ENCODE measurements around the gene RALGPS2. TPM values are rescaled to one million over a fixed set of nuclear protein-coding genes. Genes with fewer than 3 reads are reported as not detected.

RALGPS2 gene
- total RNA-seq, 1 donor from 2014 or later: 76.3 TPM

DNA sequence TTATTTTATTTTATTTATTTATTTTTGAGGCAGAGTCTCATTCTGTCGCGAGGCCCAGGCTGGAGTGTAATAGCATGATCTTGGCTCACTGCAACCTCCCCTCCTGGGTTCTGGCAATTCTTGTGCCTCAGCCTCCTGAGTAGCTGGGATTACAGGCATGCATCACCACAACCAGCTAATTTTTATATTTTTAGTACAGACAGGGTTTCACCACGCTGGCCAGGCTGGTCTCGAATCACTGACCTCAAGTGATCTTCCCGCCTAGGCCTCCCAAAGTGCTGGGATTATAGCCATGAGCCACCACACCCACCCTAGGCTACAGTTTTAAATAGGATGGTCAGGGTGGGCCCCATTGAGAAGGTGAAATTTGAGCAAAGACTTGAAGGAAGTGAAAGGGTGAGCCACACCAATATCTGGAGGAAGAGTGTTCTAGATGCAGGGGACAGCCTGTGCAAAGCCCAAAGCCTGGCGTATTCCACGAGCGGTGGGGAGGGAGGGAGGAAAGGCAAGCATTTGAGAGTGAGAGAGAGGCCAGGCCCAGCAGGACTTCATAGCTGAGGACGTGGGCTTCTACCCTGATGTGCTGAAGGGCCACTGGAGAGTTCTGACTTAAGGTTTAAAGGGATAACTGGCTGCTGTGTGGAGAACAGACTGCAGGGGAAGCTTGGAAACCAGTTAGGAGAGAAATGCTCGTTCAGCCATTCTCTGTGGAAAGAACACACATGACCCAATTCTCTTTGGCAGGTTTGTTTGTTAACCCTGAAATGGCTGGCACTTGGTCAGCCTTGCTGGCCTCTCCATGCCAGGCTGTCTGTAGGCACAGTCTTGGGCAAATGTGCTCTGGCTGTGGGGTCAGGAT, 238.0 kb downstream of the RALGPS2 start:
- DNase-seq: no peak

DNA sequence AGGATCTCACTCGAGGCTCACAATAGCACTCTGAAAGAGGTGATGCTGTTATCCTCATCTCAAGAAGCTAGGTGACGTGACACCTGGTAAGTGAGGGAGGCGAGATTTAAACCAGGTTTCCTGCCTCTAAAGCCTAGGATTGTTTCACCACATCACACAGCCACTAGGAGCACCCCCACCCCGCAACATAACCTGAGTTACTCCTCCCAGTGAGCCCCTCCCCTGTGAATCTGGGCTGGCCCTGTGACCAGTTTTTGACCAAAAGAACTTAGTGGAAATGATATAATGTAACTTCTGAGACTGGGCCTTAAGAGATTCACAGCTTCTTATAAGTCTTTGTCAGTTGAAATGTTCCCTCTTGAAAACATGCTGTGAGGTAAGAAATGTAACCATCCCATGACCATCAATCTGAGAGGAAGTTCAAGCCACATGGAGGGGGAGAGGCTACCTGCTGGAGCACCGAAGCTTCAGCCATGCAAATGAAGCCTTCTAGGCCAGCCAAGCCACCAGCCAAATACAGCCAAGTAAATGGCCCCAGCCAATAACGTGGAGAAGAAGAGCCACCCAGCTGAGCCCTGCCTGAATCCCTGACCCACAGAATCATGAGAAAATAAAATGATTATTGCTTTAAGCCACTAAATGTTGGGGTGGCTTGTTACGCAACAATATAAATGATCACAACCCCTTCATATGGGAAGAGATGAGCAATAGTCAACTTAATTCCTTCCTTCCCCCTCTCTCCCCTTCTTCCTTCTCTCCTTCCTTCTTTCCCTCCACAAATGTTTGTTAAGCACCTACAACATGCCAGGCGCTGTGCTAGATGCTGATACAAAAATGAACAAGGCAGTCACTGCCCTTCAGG, 239.7 kb downstream of the RALGPS2 start:
- DNase-seq: no peak

DNA sequence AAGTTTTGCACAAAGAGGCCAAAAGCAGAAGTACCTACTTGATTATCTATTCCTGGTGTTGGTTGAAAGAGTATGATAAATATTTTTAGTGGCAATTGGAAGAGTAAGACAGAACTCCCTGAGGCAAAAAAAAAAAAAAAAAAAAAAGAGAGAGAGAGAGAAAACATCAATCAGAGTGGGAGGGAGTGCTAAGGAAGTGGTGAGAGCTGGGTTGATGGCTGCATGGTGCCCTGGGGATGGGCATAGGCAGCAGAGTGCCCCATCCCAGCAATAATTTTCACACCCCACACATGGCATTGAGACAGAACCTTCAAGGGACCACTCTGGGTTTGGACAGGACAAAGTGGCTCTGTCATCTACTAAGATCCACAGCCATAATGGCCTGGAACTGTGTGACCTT, 241.3 kb downstream of the RALGPS2 start:
- no peak for DNase-seq

DNA sequence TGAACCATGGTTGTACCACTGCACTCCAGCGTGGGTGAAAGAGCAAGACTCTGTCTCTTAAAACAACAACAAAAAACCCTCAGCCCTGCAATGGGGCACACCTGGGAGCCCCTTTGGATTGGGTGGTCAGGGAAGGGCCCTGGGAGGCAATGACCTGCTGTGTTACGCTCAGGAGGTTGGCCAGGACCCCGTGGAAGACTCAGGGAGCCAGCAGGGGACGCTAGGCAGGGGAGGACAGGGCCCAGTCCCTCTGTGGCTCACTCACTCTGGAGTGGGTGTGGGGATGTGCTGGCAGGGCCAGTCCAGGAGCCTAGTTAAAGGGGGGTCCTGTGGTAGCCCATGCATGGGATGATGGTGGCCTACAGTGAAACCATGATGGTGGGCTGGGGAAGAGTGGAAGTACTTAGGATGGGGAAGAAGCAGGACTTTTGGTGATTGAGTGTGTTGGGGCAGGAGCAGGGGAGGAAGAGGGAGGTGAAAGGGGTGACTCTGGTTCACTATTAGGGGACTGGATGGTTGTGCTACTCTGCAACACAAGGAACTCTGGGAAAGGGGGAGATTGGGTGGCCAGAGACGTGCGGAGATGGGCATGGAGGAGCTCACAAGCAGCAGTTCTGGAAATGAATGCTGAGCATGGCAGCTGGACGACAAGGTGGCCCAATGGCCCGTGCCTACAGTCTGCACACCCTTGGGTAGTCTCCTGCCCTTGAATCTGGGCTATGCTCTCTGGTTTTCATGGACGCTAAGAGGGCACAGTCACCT, 244.4 kb downstream of the RALGPS2 start:
- no peak for DNase-seq

DNA sequence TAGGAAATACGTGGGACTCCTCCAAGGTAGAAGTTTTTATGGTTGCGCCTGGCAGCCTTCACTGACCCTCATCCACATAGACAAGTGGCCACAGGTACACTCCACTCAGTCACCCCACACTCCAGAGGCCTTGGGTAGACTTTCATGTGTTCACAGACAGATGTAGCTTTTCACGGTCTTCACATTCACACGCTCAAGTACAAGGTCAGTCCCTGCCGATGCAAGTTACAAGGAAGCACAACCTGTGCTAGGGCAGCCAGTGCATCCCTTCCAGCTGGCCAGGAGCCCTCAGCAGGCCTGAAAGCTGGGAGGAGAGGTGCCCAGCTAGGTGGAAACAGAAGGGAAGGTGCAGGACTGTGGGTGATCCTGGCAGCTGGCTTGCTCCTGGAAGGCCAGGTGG, 245.1 kb downstream of the RALGPS2 start:
- no peak for DNase-seq

Small RNA genes lying within 50 kb of the gene (small RNA-seq; reads per million reads assigned to genes)
- 0.63 reads per million, percentile 79 among the genes with 10 or more reads in this experiment for gene MIR4424 (ENCODE audit: low replicate concordance)
- gene RF00092 (ENCODE audit: low replicate concordance): not detected

Other genes starting within 250 kb of the RALGPS2 start
- not detected for gene CLEC20A, start 228.3 kb upstream of the RALGPS2 start, total RNA-seq
- gene TEX35, start 212.1 kb upstream of the RALGPS2 start, total RNA-seq: not detected
- gene ANGPTL1, start 145.8 kb downstream of the RALGPS2 start, total RNA-seq: 210 TPM

Data from tongue (tissue), 3 donors.